IPS DF 6.9 (cell line): ENCODE data around the gene ERICH6B.

Source experiments
- DNase-seq: peaks from one replicate; pipeline ENCODE4 v3.0.0-alpha.2; 2013; ENCODE audit warnings: low read depth, low spot score
- H3K27ac ChIP-seq: one replicate; pipeline ENCODE4 v1.5.1; 2013; ENCODE audit warnings: low read length, control low read depth
- H3K27me3 ChIP-seq: 2 replicates; pipeline ENCODE4 v1.6.1; 2013; ENCODE audit warnings: mild to moderate bottlenecking, low read length; ENCODE audit not compliant: control insufficient read depth, insufficient read depth
- H3K36me3 ChIP-seq: 2 replicates; pipeline ENCODE4 v1.6.1; 2013; ENCODE audit warnings: low read length; ENCODE audit not compliant: control insufficient read depth, insufficient read depth
- H3K4me1 ChIP-seq: 2 replicates; pipeline ENCODE4 v1.6.1; 2013; ENCODE audit warnings: low read length; ENCODE audit not compliant: control insufficient read depth, insufficient read depth
- H3K4me3 ChIP-seq: 2 replicates; pipeline ENCODE4 v1.5.1; 2013; ENCODE audit warnings: mild to moderate bottlenecking, low read length
- H3K9me3 ChIP-seq: 2 replicates; pipeline ENCODE4 v1.6.1; 2013; ENCODE audit warnings: low read length, inconsistent platforms; ENCODE audit not compliant: control insufficient read depth, insufficient read depth
- WGBS: extraction: QIAGEN DNeasy Blood & Tissue Kit; methylation state at CpG from one replicate; pipeline ENCODE4 v1.1.7; 2013; ENCODE audit warnings: mixed read lengths, missing lambda C conversion rate; ENCODE audit not compliant: insufficient read length, insufficient coverage; 5-methylcytosine and 5-hydroxymethylcytosine counted together

ERICH6B gene

DNA sequence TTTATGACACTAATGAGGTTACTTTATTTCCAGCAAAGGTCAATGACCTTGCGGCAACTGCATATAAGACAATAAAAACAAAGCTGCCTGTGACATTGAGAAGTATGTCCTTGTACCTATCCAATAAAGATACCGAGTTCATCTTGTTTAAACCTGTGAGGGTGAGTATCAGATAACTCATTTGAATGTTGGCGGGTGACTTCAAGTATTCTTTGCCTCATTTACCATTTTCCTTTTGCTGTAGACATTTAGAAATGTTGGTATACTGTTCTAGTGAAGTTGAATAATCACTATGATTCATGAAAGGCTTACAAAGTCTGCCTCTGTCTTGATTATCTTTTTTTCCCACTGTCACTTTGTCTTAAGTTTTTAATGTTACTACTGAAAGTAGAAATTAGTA is 85.8 kb downstream of the ERICH6B start:
- no peaks in the 10 kb centered on the region for H3K4me1 ChIP-seq
- no peak overlapping the region for H3K4me3 ChIP-seq
- WGBS: no CpG with 5 or more reads among the region's 3 CpGs
- DNase-seq: no peak
- no peak overlapping the region for H3K27ac ChIP-seq
- no peaks in the 10 kb centered on the region for H3K9me3 ChIP-seq
- H3K36me3 ChIP-seq: peaks cover 9% of the 10 kb centered on the region; the same call in 1 of the 2 replicates
- no peaks in the 10 kb centered on the region for H3K27me3 ChIP-seq

DNA sequence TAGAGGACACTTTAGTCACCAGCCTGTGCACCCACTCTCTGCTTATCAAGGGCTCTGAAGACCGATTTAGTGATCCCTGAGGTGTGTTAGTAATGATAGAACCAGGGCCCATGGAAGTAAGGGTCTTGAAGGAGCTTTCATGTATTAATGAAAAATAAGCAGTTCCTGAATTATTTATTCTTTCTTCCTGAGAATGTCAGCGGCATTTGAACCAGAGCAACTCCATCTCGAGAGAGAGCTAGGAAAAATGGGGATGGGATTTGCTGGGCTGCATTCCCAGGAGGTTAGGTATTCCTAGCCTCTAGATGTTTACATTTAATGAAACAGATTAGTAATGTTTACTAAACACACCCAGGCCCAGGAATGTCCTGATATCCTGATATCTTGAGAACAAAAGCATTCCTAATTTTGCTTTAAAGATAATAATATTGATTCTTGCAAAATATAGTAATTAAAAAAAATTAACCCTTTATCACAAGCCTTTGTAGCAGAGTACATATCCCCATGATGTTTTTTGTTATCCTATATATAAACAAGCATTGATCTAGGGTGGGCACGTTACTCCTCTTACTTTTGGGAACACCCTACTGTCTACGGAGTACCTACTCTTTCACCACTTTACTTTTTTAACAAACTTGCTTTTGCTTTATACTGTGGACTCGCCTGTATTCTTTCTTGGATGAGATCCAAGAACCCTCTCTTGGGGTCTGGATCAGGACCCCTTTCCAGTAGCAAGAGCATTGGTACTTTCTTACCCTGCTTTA is 87.7 kb downstream of the ERICH6B start:
- Histone ChIP-seq H3K36me3 (no peaks in the 10 kb centered on the region; the same call in 1 of the 2 replicates), H3K9me3 (no peaks in the 10 kb centered on the region), H3K27me3 (no peaks in the 10 kb centered on the region), H3K4me1 (no peaks in the 10 kb centered on the region), H3K27ac (no peak overlapping the region), H3K4me3 (no peak overlapping the region)
- WGBS: no CpG with 5 or more reads among the region's 6 CpGs
- DNase-seq: no peak

DNA sequence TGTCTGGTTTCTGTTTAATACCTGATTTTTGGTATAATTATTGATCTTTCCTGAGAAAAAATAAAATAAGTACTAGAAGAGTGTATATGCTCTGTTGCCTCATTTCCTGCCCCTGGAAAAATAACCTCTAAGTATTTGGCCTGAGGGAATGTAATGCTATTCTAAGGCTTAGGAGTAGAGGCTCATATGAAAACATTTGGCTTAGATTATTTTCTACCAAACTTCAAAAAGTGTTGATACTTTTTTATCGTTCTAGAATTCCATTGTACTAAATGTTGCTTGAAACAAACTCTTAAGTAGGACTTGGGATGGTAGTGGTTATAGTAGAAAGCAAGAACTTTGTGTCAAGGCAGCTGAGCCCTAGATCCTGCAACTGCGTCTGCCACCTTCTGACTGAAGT is 93.0 kb downstream of the ERICH6B start:
- H3K27ac ChIP-seq: no peak overlapping the region
- no peak overlapping the region for H3K4me3 ChIP-seq
- WGBS: no CpG with 5 or more reads among the region's 2 CpGs
- H3K4me1 ChIP-seq: no peaks in the 10 kb centered on the region
- H3K36me3 ChIP-seq: no peaks in the 10 kb centered on the region; the same call in 1 of the 2 replicates
- H3K27me3 ChIP-seq: no peaks in the 10 kb centered on the region
- no peak for DNase-seq
- no peaks in the 10 kb centered on the region for H3K9me3 ChIP-seq

DNA sequence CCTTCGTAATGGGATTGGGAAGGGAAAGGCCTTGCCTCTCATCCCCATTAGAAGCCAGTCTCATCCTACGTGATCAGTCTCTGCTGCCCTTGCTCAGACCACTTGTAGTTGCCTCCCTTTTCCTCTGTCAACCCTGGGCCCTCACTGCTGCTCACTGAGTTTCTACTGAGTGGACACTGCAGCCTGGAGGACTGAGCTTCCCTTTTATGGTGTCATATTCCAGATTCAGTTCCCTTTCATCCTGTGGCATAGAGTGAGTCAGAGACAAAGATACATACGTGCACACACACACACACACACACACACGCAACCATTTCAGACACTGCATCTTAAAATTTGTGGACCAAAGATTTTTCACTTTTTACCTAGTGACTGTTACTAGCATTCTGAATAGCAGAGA is 94.2 kb downstream of the ERICH6B start:
- WGBS: no CpG with 5 or more reads among the region's 4 CpGs
- Histone ChIP-seq H3K36me3 (no peaks in the 10 kb centered on the region; the same call in 1 of the 2 replicates), H3K4me1 (no peaks in the 10 kb centered on the region), H3K4me3 (no peak overlapping the region), H3K27me3 (no peaks in the 10 kb centered on the region), H3K27ac (no peak overlapping the region), H3K9me3 (no peaks in the 10 kb centered on the region)
- DNase-seq: no peak

DNA sequence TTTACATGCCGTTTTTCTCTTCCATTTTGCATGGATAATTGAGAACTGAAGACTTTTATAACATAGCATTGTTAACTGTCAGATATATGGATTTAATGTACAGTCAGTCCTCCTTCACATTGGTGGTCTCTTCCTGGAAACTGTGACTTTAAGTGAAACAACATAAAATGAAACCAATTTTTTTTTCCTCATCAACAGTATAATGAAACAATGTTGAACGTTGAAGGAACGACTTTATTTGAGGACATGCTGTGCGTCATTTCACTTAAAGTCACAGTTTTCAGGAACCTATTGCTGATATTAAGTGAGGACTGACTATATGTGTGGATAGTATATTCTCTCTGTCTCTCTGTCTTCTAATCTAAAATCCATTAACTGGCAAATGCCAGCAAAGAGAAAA is 96.0 kb downstream of the ERICH6B start:
- Histone ChIP-seq H3K4me3 (no peak overlapping the region), H3K27ac (no peak overlapping the region), H3K27me3 (no peaks in the 10 kb centered on the region), H3K36me3 (no peaks in the 10 kb centered on the region; the same call in 1 of the 2 replicates), H3K4me1 (no peaks in the 10 kb centered on the region), H3K9me3 (no peaks in the 10 kb centered on the region)
- no peak for DNase-seq
- no CpG with 5 or more reads among the region's 4 CpGs for WGBS

DNA sequence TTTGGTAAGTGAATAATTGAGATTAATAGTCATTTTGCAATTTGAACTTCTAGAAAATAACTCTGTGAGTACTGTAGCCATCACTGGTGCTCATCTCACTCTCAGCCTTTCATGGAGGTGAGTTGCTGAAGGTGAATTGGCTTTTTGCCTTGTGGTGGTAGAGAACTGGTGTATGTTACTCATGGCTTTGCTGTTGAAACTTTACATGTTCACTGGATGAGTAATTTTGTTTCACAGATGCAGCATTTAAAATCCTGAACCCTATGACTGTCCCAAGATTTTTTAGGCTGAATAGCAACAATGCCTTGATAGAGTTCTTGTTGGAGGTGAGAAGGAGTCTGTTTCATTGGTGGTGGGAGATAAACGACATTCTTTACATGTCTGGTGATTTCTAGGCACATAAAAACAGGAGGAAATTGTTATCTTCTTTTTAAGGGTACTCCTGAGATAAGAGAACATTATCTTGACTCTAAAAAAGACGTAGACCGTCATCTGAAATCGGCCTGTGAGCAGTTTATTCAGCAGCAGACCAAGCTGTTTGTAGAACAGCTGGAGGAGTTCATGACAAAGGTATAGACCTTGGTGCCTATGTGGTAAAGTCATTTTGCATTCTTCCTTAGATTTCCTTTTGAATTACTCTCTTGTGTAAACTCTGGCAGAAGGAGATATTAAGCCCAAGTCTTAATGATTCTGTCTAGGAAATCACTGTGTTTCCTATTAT is 96.9 kb downstream of the ERICH6B start:
- no CpG with 5 or more reads among the region's 4 CpGs for WGBS
- H3K36me3 ChIP-seq: no peaks in the 10 kb centered on the region; the same call in 1 of the 2 replicates

DNA sequence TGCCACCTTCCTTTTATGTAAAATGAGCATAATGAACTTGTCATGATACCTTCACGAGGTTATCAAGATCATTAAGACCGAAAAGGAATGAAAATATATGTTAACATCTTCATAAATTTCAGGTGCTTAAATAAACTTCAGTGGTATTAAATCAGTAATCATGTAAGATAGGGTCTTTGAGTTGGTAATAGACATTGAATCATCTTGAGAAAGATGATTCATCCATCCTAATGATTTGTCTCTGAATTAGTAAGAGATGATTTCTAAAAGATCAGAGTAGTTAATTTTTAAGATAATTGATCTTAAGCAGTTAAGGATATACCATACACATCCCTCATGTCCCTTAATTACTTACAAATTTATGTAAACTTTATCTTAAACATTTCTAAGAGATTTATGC is 98.8 kb downstream of the ERICH6B start:
- no peaks in the 10 kb centered on the region for H3K27me3 ChIP-seq
- no CpG with 5 or more reads among the region's 2 CpGs for WGBS
- H3K36me3 ChIP-seq: peaks cover 2% of the 10 kb centered on the region; the same call in 1 of the 2 replicates
- no peaks in the 10 kb centered on the region for H3K9me3 ChIP-seq
- H3K4me1 ChIP-seq: no peaks in the 10 kb centered on the region
- no peak overlapping the region for H3K4me3 ChIP-seq
- no peak for DNase-seq
- no peak overlapping the region for H3K27ac ChIP-seq

More for the DNA sequence above, 96.9 kb downstream of the ERICH6B start:
- no peaks in the 10 kb centered on the region for H3K4me1 ChIP-seq
- H3K4me3 ChIP-seq: no peak overlapping the region
- DNase-seq: no peak
- H3K27ac ChIP-seq: no peak overlapping the region
- no peaks in the 10 kb centered on the region for H3K27me3 ChIP-seq
- no peaks in the 10 kb centered on the region for H3K9me3 ChIP-seq

DNA sequence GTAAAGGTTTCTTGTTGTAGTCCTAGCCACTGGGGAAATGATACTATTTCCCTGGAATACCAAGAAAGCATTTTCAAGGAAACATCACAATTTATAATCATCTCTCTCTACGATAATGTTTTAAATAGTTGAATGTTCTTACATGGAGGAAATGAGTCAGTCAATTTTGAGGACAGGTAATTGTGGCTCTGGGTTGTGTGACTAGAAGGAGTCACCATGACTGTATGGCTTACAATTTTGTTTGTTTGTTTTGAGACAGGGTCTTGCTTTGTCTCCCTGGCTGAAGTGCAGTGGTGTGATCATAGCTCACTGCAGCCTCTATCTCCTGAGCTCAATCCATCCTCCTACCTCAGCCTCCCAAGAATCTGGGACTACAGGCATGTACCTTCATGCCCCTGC is 103.4 kb downstream of the ERICH6B start:
- Histone ChIP-seq H3K27ac (no peak overlapping the region), H3K4me3 (no peak overlapping the region), H3K9me3 (no peaks in the 10 kb centered on the region), H3K4me1 (no peaks in the 10 kb centered on the region), H3K36me3 (peaks cover 2% of the 10 kb centered on the region; the same call in 1 of the 2 replicates), H3K27me3 (no peaks in the 10 kb centered on the region)
- WGBS: no CpG with 5 or more reads among the region's 1 CpG
- no peak for DNase-seq

DNA sequence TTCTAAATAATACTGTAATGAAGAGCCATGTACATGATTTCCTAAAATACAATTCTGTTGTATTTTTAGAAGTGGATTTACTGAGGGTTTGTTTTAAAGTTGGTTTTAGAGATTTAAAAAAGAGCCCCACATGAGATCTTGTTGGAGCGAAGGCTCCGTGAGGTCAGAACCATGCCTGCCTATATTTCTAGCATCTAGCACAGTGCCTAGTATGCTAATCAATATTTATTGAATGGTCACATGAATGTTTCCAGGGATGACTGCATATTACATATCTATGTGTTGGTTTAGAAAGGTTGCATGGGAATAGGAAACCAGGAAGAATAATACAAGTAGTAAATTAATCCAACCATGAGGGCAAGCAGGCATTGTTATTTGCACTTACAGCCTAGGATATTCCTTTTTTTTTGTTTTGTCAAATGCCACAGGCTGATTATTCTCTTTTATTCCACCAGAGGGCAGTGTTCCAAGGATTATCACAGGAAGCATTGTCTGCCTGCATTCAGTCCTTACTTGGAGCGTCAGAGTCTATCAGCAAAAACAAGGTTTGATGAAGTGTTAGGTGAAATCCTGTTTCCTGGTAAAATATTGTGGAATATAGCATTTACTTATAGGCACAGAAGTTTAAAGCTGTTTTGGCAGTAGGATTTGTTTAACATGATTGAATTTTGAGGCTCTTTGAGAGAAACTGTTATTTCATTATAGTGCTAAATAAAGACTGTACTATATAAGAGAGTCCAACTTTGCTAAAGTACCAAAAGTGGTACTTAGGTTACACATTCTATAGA is 104.0 kb downstream of the ERICH6B start:
- peaks cover 2% of the 10 kb centered on the region; the same call in 1 of the 2 replicates for H3K36me3 ChIP-seq
- DNase-seq: peak; percentile 50
- no peaks in the 10 kb centered on the region for H3K27me3 ChIP-seq
- H3K4me1 ChIP-seq: no peaks in the 10 kb centered on the region
- no peaks in the 10 kb centered on the region for H3K9me3 ChIP-seq
- WGBS: no CpG with 5 or more reads among the region's 3 CpGs
- no peak overlapping the region for H3K27ac ChIP-seq
- H3K4me3 ChIP-seq: no peak overlapping the region

DNA sequence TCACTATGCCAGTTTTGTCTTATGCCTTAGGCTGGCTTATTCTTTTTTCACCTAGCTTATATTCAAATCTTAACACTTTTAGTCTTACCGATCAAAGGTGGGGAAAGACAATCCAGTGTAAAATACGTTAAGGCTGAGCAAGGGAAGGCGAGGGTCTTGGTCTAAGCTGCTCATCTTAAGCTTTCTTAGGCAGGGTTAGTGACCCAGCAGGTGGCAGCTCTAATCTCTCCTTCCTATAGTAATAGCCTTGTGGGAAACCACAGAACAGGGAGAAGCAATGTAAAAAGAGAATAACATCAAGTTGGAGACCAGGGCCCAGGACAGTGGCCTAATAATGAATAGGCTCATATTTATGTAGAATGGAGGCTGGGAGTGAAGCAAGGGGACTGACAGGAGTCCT is 104.9 kb downstream of the ERICH6B start:
- Histone ChIP-seq H3K36me3 (peaks cover 2% of the 10 kb centered on the region; the same call in 1 of the 2 replicates), H3K4me3 (no peak overlapping the region), H3K4me1 (no peaks in the 10 kb centered on the region), H3K27me3 (no peaks in the 10 kb centered on the region), H3K9me3 (no peaks in the 10 kb centered on the region), H3K27ac (no peak overlapping the region)
- DNase-seq: no peak
- WGBS: no CpG with 5 or more reads among the region's 3 CpGs
